GM23338 (cell line): ENCODE measurements around the gene APOL3. TPM values are rescaled to one million over a fixed set of nuclear protein-coding genes. Genes with fewer than 3 reads are reported as not detected.

Experiments
- ATAC-seq: fragments of 200-7000 bp; cut with Tn5 transposase; 3 replicates; pipeline ENCODE4 v1.9.1; 2020
- DNase-seq: peaks from one replicate; pipeline ENCODE4 v3.0.0-alpha.2; 2015; ENCODE audit warnings: low spot score
- H2AFZ ChIP-seq: fragments of 200-600 bp; sonication (generic); 2 replicates; pipeline ENCODE4 v1.8.0; 2016; ENCODE audit warnings: antibody characterized with exemption, mild to moderate bottlenecking, moderate library complexity
- H3F3A ChIP-seq: fragments of 200-600 bp; sonication (generic); replicated peaks from 2 replicates; pipeline ENCODE4 v1.8.0; 2017; ENCODE audit warnings: antibody characterized with exemption, mixed run types, low read depth
- H3K27ac ChIP-seq: fragments of 200-600 bp; sonication (generic); 2 replicates; pipeline ENCODE4 v1.6.1; 2016; ENCODE audit warnings: low read depth
- H3K27me3 ChIP-seq: fragments of 200-600 bp; sonication (generic); 2 replicates; pipeline ENCODE4 v1.8.0; 2016; ENCODE audit warnings: mild to moderate bottlenecking, mixed run types, moderate library complexity; ENCODE audit not compliant: insufficient read depth
- H3K36me3 ChIP-seq: fragments of 200-600 bp; sonication (generic); 2 replicates; pipeline ENCODE4 v1.8.0; 2016; ENCODE audit warnings: mild to moderate bottlenecking; ENCODE audit not compliant: insufficient read depth
- H3K4me1 ChIP-seq: fragments of 200-600 bp; sonication (generic); 2 replicates; pipeline ENCODE4 v1.8.0; 2016; ENCODE audit warnings: mild to moderate bottlenecking, moderate library complexity; ENCODE audit not compliant: insufficient read depth
- H3K4me2 ChIP-seq: fragments of 200-600 bp; sonication (generic); 2 replicates; pipeline ENCODE4 v1.7.1; 2017; ENCODE audit warnings: mixed run types
- H3K4me3 ChIP-seq: fragments of 200-600 bp; sonication (generic); 2 replicates; pipeline ENCODE4 v1.6.1; 2016; ENCODE audit warnings: mixed run types
- H3K79me2 ChIP-seq: fragments of 200-600 bp; sonication (generic); replicated peaks from 2 replicates; pipeline ENCODE4 v1.8.0; 2017; ENCODE audit warnings: mild to moderate bottlenecking; ENCODE audit not compliant: insufficient read depth
- H3K9me2 ChIP-seq: fragments of 200-600 bp; sonication (generic); 2 replicates; pipeline ENCODE4 v1.8.0; 2017; ENCODE audit not compliant: insufficient read depth
- H4K20me1 ChIP-seq: fragments of 200-600 bp; sonication (generic); replicated peaks from 2 replicates; pipeline ENCODE4 v1.8.0; 2017; ENCODE audit warnings: mild to moderate bottlenecking; ENCODE audit not compliant: insufficient read depth
- H3K27ac Mint-ChIP-seq: 2 replicates; pipeline ENCODE4 v1.8.0; 2020; ENCODE audit warnings: inconsistent platforms, mild to moderate bottlenecking, moderate library complexity, mixed read lengths
- H3K27me3 Mint-ChIP-seq: 3 replicates; pipeline ENCODE4 v1.8.0; 2022; ENCODE audit warnings: low read depth, mild to moderate bottlenecking, moderate library complexity, mixed read lengths, inconsistent platforms; ENCODE audit not compliant: insufficient read depth, poor library complexity
- H3K36me3 Mint-ChIP-seq: 3 replicates; pipeline ENCODE4 v1.8.0; 2021; ENCODE audit warnings: low read depth, mild to moderate bottlenecking, inconsistent platforms, moderate library complexity, mixed read lengths
- H3K4me1 Mint-ChIP-seq: 3 replicates; pipeline ENCODE4 v1.8.0; 2020; ENCODE audit warnings: mild to moderate bottlenecking, inconsistent platforms, mixed read lengths
- H3K4me3 Mint-ChIP-seq: 3 replicates; pipeline ENCODE4 v1.8.0; 2021; ENCODE audit warnings: moderate library complexity, mild to moderate bottlenecking, inconsistent platforms, mixed read lengths
- H3K9me3 Mint-ChIP-seq: 3 replicates; pipeline ENCODE4 v1.8.0; 2020; ENCODE audit warnings: moderate library complexity, mild to moderate bottlenecking, inconsistent platforms, mixed read lengths
- CREB1 ChIP-seq: fragments of 250-450 bp; sonication (Bioruptor Pico); IDR thresholded peaks from 2 replicates; pipeline ENCODE4 v1.5.0; 2020; ENCODE audit warnings: low read depth, mild to moderate bottlenecking, moderate library complexity
- EZH2 ChIP-seq: fragments of 200-600 bp; sonication (generic); IDR thresholded peaks from one replicate; pipeline ENCODE4 v1.8.0; 2017; ENCODE audit warnings: antibody characterized with exemption, mild to moderate bottlenecking, low read depth; ENCODE audit not compliant: unreplicated experiment
- EZH2phosphoT487 ChIP-seq: fragments of 200-600 bp; sonication (generic); IDR thresholded peaks from one replicate; pipeline ENCODE4 v1.8.1; 2018; ENCODE audit warnings: antibody characterized with exemption; ENCODE audit not compliant: unreplicated experiment
- JUNB ChIP-seq: IDR thresholded peaks from one replicate; pipeline ENCODE4 v1.6.1; 2016; ENCODE audit warnings: antibody characterized with exemption; ENCODE audit not compliant: unreplicated experiment
- NANOG ChIP-seq: IDR thresholded peaks from 2 replicates; pipeline ENCODE4 v1.6.1; 2016; ENCODE audit warnings: antibody characterized with exemption, borderline replicate concordance
- POLR2AphosphoS5 ChIP-seq: IDR thresholded peaks from 2 replicates; pipeline ENCODE4 v1.6.1; 2016; ENCODE audit warnings: antibody characterized with exemption, low read depth
- STAT1 ChIP-seq: IDR thresholded peaks from one replicate; pipeline ENCODE4 v1.6.1; 2016; ENCODE audit warnings: antibody characterized with exemption; ENCODE audit not compliant: unreplicated experiment
- ZNF114 ChIP-seq: fragments of 250-450 bp; sonication (Bioruptor Pico); IDR thresholded peaks from 2 replicates; pipeline ENCODE4 v1.5.0; 2020; ENCODE audit warnings: mild to moderate bottlenecking, moderate library complexity
- ZNF331 ChIP-seq: fragments of 250-450 bp; sonication (Bioruptor Pico); IDR thresholded peaks from 2 replicates; pipeline ENCODE4 v1.5.0; 2020; ENCODE audit warnings: low read depth, mild to moderate bottlenecking, moderate library complexity
- polyA plus RNA-seq: library from polyadenylated mRNA; unstranded; fragments of >200 nt; fragmentation: Nextera tagmentation; extraction: Ambion mirVana; gene quantifications from 2 replicates; pipeline ENCODE4 v1.2.1, GENCODE V29; 2016
- total RNA-seq: library from RNA; depleted of rRNA; stranded (reverse); fragments of >200 nt; shearing (Covaris generic); gene quantifications from 2 replicates; pipeline ENCODE4 v1.2.3, GENCODE V29; 2014
- TF ChIP-seq, protein P1 (sequence below): IDR thresholded peaks from 2 replicates; pipeline ENCODE4 v1.6.1; 2016; ENCODE audit warnings: antibody characterized with exemption
- TF ChIP-seq, protein P2 (sequence below): fragments of 250-450 bp; sonication (Bioruptor Pico); IDR thresholded peaks from 2 replicates; pipeline ENCODE4 v1.5.0; 2020; ENCODE audit warnings: mild to moderate bottlenecking, moderate library complexity
- TF ChIP-seq, protein P3 (sequence below), 2 experiments: fragments of 200-600 bp in 1 of 2; sonication (generic) in 1 of 2; conservative IDR thresholded peaks; 2 replicates each; pipeline versions ENCODE4 v1.5.1 to v1.6.1; 2016 to 2017; ENCODE audit warnings: antibody characterized with exemption in 2 of 2, low read depth in 2 of 2, mild to moderate bottlenecking in 2 of 2, moderate library complexity in 1 of 2
- TF ChIP-seq, protein P4 (sequence below): IDR thresholded peaks from one replicate; pipeline ENCODE4 v1.6.1; 2018; ENCODE audit warnings: antibody characterized with exemption; ENCODE audit not compliant: unreplicated experiment

APOL3 gene
- total and polyA plus RNA-seq, 2 experiments from 2014 or later: not detected

DNA sequence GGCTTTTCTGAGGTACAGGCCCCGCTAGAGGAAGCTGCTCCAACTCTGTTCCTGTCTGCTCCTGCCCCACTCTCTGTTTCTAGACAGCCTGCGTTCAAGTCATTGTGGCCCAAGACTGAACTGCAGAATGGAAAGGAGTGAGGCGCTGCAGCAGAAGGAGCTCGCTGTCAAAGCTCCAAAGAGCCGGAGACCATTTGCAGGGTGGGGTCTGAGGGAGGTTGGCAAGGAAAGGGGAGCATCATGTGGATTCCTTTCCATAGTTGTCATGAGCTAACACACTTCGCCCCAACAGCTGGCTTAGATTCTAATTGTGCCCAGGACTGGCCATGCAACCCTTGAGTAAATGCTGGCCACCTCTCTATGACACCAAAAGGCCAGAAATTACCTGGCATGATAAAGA lies 22.3 kb upstream of the APOL3 start:
- no peak overlapping the region for H3K27ac ChIP-seq

More for the DNA sequence above, 22.3 kb upstream of the APOL3 start:
- TF ChIP-seq ZNF331 (CRISPR knock-in tag) (no peak), NANOG (no peak), STAT1 (no peak), JUNB (no peak), CREB1 (CRISPR knock-in tag) (no peak), EZH2phosphoT487 (no peak), ZNF114 (CRISPR knock-in tag) (no peak), POLR2AphosphoS5 (no peak), EZH2 (no peak)
- TF ChIP-seq, protein P1, sequence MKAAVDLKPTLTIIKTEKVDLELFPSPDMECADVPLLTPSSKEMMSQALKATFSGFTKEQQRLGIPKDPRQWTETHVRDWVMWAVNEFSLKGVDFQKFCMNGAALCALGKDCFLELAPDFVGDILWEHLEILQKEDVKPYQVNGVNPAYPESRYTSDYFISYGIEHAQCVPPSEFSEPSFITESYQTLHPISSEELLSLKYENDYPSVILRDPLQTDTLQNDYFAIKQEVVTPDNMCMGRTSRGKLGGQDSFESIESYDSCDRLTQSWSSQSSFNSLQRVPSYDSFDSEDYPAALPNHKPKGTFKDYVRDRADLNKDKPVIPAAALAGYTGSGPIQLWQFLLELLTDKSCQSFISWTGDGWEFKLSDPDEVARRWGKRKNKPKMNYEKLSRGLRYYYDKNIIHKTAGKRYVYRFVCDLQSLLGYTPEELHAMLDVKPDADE: no peak
- TF ChIP-seq, protein P2, sequence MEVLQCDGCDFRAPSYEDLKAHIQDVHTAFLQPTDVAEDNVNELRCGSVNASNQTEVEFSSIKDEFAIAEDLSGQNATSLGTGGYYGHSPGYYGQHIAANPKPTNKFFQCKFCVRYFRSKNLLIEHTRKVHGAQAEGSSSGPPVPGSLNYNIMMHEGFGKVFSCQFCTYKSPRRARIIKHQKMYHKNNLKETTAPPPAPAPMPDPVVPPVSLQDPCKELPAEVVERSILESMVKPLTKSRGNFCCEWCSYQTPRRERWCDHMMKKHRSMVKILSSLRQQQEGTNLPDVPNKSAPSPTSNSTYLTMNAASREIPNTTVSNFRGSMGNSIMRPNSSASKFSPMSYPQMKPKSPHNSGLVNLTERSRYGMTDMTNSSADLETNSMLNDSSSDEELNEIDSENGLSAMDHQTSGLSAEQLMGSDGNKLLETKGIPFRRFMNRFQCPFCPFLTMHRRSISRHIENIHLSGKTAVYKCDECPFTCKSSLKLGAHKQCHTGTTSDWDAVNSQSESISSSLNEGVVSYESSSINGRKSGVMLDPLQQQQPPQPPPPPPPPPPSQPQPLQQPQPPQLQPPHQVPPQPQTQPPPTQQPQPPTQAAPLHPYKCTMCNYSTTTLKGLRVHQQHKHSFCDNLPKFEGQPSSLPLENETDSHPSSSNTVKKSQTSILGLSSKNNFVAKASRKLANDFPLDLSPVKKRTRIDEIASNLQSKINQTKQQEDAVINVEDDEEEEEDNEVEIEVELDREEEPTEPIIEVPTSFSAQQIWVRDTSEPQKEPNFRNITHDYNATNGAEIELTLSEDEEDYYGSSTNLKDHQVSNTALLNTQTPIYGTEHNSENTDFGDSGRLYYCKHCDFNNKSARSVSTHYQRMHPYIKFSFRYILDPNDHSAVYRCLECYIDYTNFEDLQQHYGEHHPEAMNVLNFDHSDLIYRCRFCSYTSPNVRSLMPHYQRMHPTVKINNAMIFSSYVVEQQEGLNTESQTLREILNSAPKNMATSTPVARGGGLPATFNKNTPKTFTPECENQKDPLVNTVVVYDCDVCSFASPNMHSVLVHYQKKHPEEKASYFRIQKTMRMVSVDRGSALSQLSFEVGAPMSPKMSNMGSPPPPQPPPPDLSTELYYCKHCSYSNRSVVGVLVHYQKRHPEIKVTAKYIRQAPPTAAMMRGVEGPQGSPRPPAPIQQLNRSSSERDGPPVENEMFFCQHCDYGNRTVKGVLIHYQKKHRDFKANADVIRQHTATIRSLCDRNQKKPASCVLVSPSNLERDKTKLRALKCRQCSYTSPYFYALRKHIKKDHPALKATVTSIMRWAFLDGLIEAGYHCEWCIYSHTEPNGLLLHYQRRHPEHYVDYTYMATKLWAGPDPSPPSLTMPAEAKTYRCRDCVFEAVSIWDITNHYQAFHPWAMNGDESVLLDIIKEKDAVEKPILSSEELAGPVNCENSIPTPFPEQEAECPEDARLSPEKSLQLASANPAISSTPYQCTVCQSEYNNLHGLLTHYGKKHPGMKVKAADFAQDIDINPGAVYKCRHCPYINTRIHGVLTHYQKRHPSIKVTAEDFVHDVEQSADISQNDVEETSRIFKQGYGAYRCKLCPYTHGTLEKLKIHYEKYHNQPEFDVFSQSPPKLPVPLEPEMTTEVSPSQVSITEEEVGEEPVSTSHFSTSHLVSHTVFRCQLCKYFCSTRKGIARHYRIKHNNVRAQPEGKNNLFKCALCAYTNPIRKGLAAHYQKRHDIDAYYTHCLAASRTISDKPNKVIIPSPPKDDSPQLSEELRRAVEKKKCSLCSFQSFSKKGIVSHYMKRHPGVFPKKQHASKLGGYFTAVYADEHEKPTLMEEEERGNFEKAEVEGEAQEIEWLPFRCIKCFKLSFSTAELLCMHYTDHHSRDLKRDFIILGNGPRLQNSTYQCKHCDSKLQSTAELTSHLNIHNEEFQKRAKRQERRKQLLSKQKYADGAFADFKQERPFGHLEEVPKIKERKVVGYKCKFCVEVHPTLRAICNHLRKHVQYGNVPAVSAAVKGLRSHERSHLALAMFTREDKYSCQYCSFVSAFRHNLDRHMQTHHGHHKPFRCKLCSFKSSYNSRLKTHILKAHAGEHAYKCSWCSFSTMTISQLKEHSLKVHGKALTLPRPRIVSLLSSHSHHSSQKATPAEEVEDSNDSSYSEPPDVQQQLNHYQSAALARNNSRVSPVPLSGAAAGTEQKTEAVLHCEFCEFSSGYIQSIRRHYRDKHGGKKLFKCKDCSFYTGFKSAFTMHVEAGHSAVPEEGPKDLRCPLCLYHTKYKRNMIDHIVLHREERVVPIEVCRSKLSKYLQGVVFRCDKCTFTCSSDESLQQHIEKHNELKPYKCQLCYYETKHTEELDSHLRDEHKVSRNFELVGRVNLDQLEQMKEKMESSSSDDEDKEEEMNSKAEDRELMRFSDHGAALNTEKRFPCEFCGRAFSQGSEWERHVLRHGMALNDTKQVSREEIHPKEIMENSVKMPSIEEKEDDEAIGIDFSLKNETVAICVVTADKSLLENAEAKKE (CRISPR knock-in tag): no peak
- TF ChIP-seq, protein P3, sequence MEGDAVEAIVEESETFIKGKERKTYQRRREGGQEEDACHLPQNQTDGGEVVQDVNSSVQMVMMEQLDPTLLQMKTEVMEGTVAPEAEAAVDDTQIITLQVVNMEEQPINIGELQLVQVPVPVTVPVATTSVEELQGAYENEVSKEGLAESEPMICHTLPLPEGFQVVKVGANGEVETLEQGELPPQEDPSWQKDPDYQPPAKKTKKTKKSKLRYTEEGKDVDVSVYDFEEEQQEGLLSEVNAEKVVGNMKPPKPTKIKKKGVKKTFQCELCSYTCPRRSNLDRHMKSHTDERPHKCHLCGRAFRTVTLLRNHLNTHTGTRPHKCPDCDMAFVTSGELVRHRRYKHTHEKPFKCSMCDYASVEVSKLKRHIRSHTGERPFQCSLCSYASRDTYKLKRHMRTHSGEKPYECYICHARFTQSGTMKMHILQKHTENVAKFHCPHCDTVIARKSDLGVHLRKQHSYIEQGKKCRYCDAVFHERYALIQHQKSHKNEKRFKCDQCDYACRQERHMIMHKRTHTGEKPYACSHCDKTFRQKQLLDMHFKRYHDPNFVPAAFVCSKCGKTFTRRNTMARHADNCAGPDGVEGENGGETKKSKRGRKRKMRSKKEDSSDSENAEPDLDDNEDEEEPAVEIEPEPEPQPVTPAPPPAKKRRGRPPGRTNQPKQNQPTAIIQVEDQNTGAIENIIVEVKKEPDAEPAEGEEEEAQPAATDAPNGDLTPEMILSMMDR (conservative IDR thresholded peaks at IDR 0.05; ENCODE audit: low read depth in 2 of 2): no peak
- TF ChIP-seq, protein P4, sequence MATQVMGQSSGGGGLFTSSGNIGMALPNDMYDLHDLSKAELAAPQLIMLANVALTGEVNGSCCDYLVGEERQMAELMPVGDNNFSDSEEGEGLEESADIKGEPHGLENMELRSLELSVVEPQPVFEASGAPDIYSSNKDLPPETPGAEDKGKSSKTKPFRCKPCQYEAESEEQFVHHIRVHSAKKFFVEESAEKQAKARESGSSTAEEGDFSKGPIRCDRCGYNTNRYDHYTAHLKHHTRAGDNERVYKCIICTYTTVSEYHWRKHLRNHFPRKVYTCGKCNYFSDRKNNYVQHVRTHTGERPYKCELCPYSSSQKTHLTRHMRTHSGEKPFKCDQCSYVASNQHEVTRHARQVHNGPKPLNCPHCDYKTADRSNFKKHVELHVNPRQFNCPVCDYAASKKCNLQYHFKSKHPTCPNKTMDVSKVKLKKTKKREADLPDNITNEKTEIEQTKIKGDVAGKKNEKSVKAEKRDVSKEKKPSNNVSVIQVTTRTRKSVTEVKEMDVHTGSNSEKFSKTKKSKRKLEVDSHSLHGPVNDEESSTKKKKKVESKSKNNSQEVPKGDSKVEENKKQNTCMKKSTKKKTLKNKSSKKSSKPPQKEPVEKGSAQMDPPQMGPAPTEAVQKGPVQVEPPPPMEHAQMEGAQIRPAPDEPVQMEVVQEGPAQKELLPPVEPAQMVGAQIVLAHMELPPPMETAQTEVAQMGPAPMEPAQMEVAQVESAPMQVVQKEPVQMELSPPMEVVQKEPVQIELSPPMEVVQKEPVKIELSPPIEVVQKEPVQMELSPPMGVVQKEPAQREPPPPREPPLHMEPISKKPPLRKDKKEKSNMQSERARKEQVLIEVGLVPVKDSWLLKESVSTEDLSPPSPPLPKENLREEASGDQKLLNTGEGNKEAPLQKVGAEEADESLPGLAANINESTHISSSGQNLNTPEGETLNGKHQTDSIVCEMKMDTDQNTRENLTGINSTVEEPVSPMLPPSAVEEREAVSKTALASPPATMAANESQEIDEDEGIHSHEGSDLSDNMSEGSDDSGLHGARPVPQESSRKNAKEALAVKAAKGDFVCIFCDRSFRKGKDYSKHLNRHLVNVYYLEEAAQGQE: no peak
- Histone ChIP-seq H3K9me2 (no peaks in the 10 kb centered on the region), H3K4me2 (no peak overlapping the region), H2AFZ (no peak overlapping the region), H3F3A (no peaks in the 10 kb centered on the region), H3K27me3 (no peaks in the 10 kb centered on the region), H3K36me3 (no peaks in the 10 kb centered on the region), H3K4me3 (no peak overlapping the region), H3K79me2 (no peaks in the 10 kb centered on the region), H3K4me1 (no peaks in the 10 kb centered on the region), H4K20me1 (no peaks in the 10 kb centered on the region)
- H3K27ac Mint-ChIP-seq: no peak overlapping the region
- no peak for DNase-seq
- no peak for ATAC-seq
- H3K4me1 Mint-ChIP-seq: peaks cover 20% of the 10 kb centered on the region
- H3K4me3 Mint-ChIP-seq: no peak overlapping the region
- H3K9me3 Mint-ChIP-seq: no peaks in the 10 kb centered on the region
- no peaks in the 10 kb centered on the region for H3K36me3 Mint-ChIP-seq
- no peaks in the 10 kb centered on the region for H3K27me3 Mint-ChIP-seq
